ENCODE data around the gene PKD1. TPM values are rescaled to one million over a fixed set of nuclear protein-coding genes. Genes with fewer than 3 reads are reported as not detected.

PKD1 gene
- total and polyA plus RNA-seq, 2 of the 13 experiments (the other 11 are each of a cell fraction or from before 2014, with no cell fraction given): 22.1 to 23.0 TPM

DNA sequence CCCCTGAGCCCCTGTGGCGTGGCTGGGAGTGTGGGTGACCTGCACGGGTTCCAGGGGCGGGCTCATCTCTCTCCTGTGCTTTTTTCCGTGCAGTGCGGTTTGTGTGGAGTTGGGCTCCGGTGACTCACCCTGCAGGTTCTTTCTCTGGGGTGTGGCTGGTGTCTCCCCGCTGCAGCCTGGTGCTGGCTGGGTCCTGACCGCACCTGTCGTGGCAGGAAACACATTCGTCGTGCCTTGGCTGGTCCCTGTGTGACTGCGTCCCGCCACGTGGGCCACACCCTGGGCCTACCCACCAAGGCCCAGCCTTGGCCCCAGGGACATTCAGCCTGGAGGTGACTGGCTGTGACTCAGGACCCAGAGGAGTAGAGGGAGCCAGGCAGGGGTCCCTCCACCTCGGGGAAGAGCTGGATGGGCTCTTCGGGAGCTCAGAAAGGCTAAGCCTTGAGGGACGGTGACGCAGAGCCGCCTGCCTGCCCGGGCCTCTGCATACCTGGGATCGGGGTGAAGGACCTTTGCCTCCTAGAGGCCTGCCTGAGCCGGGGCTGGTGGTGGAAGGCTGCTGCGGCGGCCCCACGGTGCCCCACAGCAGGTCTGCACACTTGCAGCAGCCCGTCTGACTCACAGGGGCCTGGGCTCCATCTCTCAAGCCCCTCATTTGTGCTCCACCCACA lies 27.6 kb upstream of the PKD1 start (continued):
- TF ChIP-seq LRRFIP1 (CRISPR knock-in tag; conservative IDR thresholded peaks at IDR 0.05): no peak
- TF ChIP-seq GATAD2A (CRISPR knock-in tag; IDR thresholded peaks at IDR 0.05): peak; percentile 28; the same call in 1 of the 2 replicates
- TF ChIP-seq, protein P1, sequence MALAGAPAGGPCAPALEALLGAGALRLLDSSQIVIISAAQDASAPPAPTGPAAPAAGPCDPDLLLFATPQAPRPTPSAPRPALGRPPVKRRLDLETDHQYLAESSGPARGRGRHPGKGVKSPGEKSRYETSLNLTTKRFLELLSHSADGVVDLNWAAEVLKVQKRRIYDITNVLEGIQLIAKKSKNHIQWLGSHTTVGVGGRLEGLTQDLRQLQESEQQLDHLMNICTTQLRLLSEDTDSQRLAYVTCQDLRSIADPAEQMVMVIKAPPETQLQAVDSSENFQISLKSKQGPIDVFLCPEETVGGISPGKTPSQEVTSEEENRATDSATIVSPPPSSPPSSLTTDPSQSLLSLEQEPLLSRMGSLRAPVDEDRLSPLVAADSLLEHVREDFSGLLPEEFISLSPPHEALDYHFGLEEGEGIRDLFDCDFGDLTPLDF (CRISPR knock-in tag; IDR thresholded peaks at IDR 0.05): no peak
- peak; percentile 25; the same call in 1 of the 2 replicates for TF ChIP-seq ZBTB7B (CRISPR knock-in tag; IDR thresholded peaks at IDR 0.05)
- TF ChIP-seq SKI (IDR thresholded peaks at IDR 0.05; ENCODE audit: partially characterized antibody): no peak
- 0 out of 2 replicates have a peak, but pooled peaks have one; percentile 22 for TF ChIP-seq SALL1 (CRISPR knock-in tag; IDR thresholded peaks at IDR 0.05)
- peak; percentile 31; the same call in 1 of the 2 replicates for TF ChIP-seq TBX2 (CRISPR knock-in tag; IDR thresholded peaks at IDR 0.05; ENCODE audit: borderline replicate concordance)
- no peak; the same call in 1 of the 2 replicates for TF ChIP-seq ZNF788 (CRISPR knock-in tag; IDR thresholded peaks at IDR 0.05; ENCODE audit: borderline replicate concordance)
- TF ChIP-seq CREB1 (IDR thresholded peaks at IDR 0.05): no peak
- 0 out of 2 replicates have a peak, but pooled peaks have one; percentile 49 for TF ChIP-seq CREB1 (CRISPR knock-in tag; IDR thresholded peaks at IDR 0.05)
- no peak for TF ChIP-seq BRD4 (CRISPR knock-in tag; IDR thresholded peaks at IDR 0.05)
- TF ChIP-seq ZNF484 (CRISPR knock-in tag; IDR thresholded peaks at IDR 0.05; ENCODE audit: borderline replicate concordance, low read depth): no peak
- peak; percentile 65; the same call in 1 of the 2 replicates for TF ChIP-seq HNRNPL (IDR thresholded peaks at IDR 0.05; ENCODE audit: low read depth, low read length)
- TF ChIP-seq ZNF296 (CRISPR knock-in tag; conservative IDR thresholded peaks at IDR 0.05): 0 out of 2 replicates have a peak, but pooled peaks have one; percentile 55
- no peak for TF ChIP-seq ZNF343 (CRISPR knock-in tag; IDR thresholded peaks at IDR 0.05)
- TF ChIP-seq MXD4 (CRISPR knock-in tag; IDR thresholded peaks at IDR 0.05): peak; percentile 48; the same call in 1 of the 2 replicates
- peak; percentile 18; the same call in 1 of the 2 replicates for TF ChIP-seq ZBTB10 (CRISPR knock-in tag; IDR thresholded peaks at IDR 0.05; ENCODE audit: borderline replicate concordance)
- TF ChIP-seq UBTF (CRISPR knock-in tag; IDR thresholded peaks at IDR 0.05): peak; percentile 80
- 0 out of 2 replicates have a peak, but pooled peaks have one; percentile 57 for TF ChIP-seq FOXO4 (CRISPR knock-in tag; conservative IDR thresholded peaks at IDR 0.05)
